Heart left ventricle (tissue), 13 donors: ENCODE measurements around the gene GADD45GIP1.

ENCODE experiments used
- CTCF ChIP-seq, 12 donors: fragments of 200-600 bp; sonication (generic) in 4 of 12; IDR thresholded peaks; one replicate each; pipeline versions ENCODE4 v1.5.0 to v1.8.0; 2018 to 2022; ENCODE audit warnings: antibody characterized with exemption in 12 of 12, mild to moderate bottlenecking in 5 of 12
- POLR2A ChIP-seq, 2 donors: fragments of 450-650 bp; IDR thresholded peaks; one replicate each; pipeline ENCODE4 v1.6.1; 2017; ENCODE audit warnings: antibody characterized with exemption in 2 of 2, mild to moderate bottlenecking in 2 of 2, moderate library complexity in 2 of 2
- donor health status: ischemic (EF 13 %, LVEDD 7.1; RV severe dilation, severe dysfunction).
- donor health status: DM: no; HTN: yes; CAD: no.
- donor health status: DM: no; HTN: no; CAD: no.
- donor health status: ischemic (EF 25% LVEDD 6.9; RV normal size, moderate dysfunction).
- donor health status: ischemic (EF 25% LVEDD 5.7; RV mildly dilated, moderate dysfunction).
- donor health status: ischemic (EF 35%, LVEDD 5.7; RV mildly dilated, moderate dysfunction).
- donor health status: nonischemic (EF 11% LVEDD 7.7; RV severe dilation, severe dysfunction).
- donor health status: DM: yes; HTN: yes; CAD: no.
- donor health status: PGD.
- donor health status: ischemic (EF 29% LVEDD 5.4; RV normal size, mild dysfunction).
- donor health status: nonischemic (EF 23%, LVEDD 6.1; RV moderate dilation, normal function).

- TF ChIP-seq CTCF (IDR thresholded peaks at IDR 0.05) (no peak), POLR2A (IDR thresholded peaks at IDR 0.05) (no peak)
Observed at GRCh38 chr19:13004273-13004672, 47.2 kb upstream of the GADD45GIP1 start.
